Embryonic facial prominence (tissue), 1 donor: ENCODE measurements around the gene CBLN3.
"Not testable (repeated sequence)": the region's sequence is repeated elsewhere in the genome, so short reads cannot be mapped to it uniquely, and the experiment has no call there.

ENCODE experiments used
- DNase-seq: peaks from one replicate; pipeline ENCODE4 v3.0.0-alpha.2; 2016; ENCODE audit errors: extremely low spot score

Gene CBLN3

DNA sequence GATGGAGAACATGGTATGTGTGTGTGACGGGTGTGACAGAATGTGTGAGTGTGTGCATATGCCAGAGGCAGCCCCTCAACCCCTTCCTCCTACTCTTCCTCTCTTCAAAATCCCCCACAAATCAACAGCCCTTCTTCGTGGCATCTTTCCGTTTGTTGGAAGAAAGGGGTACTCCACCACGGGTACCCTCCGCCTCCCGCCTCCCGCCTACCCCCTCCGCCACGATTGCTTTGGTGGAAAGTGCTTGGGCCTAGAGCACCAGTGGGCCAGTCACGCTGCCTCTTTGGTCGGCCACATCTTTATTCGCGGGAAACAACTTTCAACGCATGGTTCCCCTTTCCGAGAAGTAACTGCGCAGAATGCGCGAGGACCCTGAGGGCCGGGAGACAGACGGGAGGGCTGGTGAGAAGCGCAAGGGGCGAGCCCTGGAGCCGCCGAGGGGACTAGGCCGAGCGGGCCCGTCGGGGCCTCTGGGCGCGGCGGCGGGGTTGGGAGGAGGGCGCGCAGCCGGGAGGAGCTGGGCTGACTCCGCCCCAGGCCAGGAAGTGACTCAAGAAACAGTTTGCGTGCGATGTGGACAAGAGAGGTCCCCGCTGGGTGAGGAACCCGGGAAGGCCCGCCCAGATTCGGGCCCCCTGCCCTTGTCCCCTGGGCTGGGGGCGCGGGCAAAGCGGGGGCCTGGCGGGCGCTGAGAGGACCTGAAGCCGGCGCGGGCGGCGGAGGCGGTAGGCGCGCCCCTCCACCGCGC is at the start of gene CBLN3, which contains the start of gene KHNYN:
Gene CBLN3, minus strand, starts transcription at position 274 of the 748 bp plus-strand sequence. CDS start 614 bp downstream, outside the sequence.
Gene KHNYN, plus strand, starts transcription at position 560 of the 748 bp plus-strand sequence. CDS start 777 bp downstream, outside the sequence.
- DNase-seq: peak; percentile 85

GRCh38 chr14:24475261-24475660 is 45.8 kb upstream of the CBLN3 start:
- DNase-seq: no peak

DNA sequence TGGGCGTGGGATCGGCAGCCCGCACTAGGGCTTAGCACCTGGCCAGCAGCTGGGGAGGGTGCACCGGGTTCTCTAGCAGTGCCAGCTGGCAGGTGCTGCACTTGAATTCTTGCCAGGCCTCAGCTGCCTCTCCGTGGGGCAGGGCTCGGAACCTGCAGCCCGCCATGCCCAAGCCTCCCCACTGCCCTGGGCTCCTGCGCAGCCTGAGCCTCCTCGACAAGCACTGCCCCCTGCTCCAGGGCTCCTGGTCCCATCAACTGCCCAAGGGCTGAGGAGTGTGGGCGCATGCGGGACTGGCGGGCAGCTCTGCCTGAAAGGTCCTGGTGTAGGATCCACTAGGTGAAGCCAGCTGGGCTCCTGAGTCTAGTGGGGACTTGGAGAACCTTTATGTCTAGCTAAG is 43.7 kb upstream of the CBLN3 start:
- no peak for DNase-seq

- not testable (repeated sequence) for DNase-seq
Measured at GRCh38 chr14:24470450-24470849, 41.0 kb upstream of the CBLN3 start.

DNA sequence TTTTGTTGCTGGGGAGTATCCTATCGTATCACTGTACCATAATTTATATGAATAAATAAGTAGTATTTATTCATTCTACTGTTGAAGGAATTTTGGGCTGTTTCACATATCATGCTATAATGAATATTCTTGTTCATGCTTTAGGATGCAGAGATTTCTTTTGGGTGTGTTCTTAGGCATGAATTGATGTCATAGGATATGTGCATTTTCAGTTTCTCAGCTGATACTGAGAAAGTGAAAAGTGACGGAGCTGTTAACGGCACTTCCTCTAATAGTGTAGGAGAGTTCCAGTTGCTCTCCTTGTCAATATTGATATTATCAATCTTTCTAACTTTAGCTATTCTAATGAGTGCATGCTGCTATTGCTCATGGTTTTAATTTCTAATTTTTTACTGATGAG is 36.3 kb upstream of the CBLN3 start:
- no peak for DNase-seq

GRCh38 chr14:24465368-24465767 is 35.9 kb upstream of the CBLN3 start:
- no peak for DNase-seq

- DNase-seq: no peak
Measured at GRCh38 chr14:24463884-24464785, 34.7 kb upstream of the CBLN3 start.

GRCh38 chr14:24463017-24463883 is 33.8 kb upstream of the CBLN3 start:
- no peak for DNase-seq

DNA sequence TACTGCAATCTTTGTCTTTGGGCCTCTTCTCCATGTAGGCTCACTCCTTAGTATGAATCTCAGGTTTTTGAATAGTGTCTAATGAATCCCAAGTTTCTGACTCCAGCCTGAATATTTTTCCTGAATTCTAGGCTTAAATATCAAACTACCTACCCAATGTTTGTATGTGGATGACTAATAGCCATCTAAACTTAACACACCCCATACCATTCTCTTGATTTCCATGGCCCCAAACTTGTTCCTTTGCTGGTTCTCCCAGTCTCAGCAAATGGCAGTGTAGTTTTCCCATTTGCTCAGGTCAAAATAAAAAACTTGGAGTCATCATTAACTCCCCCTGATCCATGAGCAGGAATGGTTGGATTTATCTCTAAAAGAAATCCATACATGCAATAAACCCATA is 31.9 kb upstream of the CBLN3 start:
- no peak for DNase-seq

GRCh38 chr14:24459331-24459730 is 29.9 kb upstream of the CBLN3 start:
- DNase-seq: no peak

GRCh38 chr14:24458736-24459135 is 29.3 kb upstream of the CBLN3 start:
- DNase-seq: no peak

GRCh38 chr14:24456980-24457379 is 27.5 kb upstream of the CBLN3 start:
- DNase-seq: no peak

DNA sequence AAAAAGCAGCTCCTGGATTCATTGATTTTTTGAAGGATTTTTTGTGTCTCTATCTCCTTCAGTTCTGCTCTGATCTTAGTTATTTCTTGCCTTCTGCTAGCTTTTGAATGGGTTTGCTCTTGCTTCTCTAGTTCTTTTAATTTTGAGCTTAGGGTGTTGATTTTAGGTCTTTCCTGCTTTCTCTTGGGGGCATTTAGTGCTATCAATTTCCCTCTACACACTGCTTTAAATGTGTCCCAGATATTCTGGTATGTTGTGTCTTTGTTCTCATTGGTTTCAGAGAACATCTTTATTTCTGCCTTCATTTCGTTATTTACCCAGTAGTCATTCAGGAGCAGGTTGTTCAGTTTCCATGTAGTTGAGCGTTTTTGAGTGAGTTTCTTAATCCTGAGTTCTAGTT is 21.4 kb upstream of the CBLN3 start:
- DNase-seq: not testable (repeated sequence)

DNA sequence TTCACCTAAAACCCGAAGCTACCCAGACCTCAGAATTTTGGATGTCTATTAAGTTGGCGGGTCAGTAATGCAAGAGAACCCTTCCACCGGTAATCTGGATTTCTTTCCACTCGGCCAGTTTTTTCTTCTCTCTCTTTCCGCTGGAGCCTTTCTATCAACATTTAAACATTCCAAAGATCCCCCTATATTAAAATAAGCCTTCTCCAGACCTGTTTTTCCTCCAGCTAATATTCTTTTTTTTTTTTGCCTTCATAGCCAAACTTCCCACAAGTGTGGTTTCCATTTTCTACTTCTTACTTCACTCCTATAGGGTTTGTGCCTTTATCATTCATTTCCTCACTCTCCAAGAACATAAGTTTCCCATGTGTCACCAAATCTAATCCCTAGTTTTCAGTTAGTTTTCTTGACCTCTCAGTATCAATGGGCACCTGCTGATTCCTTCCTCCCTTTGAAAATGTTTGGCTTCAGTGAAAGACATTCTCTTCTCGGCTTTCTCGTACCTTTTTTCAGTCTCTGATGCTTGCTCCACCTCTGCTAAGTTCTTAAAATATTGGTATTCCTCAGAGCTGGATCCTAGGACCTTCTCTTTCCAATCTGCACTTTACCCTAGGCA is 13.7 kb upstream of the CBLN3 start:
- no peak for DNase-seq

DNA sequence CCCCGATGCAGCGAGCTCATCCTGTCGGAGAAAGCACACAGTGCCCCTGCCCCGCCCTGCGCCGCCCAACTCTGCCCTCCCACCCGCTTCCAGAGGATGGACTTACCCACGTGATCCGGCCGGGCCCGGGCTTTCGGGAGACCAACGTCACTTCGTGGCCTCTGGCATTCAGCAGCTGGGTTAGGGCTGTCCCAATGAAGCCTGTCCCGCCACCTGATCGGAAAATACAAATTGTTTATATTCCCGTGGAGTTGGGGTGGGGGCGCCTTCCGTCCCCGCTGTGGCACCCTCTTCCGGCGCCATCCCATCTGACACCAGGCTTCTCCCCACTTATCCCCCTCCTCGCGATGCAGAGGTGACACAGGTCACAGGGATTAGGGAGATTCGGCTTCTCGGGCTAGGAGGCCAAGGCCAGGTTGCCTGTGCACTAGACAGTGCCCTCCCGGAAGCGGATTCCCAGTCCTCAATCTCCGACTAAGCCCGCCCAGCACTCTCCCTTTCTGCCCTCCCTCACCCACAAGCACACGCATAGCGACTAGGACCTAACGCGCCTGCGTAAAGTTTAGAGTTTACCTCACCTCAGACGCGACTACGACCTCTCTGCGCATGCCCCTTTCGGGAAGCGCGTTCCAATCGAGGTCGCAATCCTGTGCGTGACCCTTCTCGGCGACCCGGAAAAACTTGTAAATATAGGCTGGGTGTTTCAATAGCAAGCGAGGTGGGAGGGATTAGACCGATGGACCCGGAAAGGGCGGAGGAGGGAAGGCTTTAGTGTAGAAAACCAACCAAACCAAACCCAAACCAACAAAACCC is 13.0 kb upstream of the CBLN3 start, which contains the start of gene SDR39U1:
Gene SDR39U1, minus strand, starts transcription at position 537 of the 813 bp plus-strand sequence. Its CDS starts 7 bp downstream, at position 530.
- DNase-seq: peak; percentile 98

DNA sequence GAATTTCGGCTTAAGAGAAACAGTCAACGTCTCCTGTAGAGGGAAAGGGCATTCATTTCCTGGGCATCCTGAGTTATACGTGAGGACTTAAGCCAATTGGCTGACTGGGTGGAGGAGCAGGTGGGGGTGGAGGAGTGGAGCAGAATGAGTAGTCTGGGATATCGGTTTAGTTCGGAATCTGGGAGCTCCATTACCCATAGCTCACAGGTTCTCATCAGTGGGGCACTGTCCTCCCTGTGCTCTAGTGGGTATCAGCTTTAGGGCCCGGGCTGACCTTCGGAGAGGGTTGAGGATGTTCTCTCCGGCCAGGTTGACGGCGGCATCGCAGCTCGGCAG is 12.4 kb upstream of the CBLN3 start:
- peak; percentile 45 for DNase-seq

- no peak for DNase-seq
Measured at GRCh38 chr14:24441485-24441884, 12.0 kb upstream of the CBLN3 start.

GRCh38 chr14:24440606-24441399 is 11.3 kb upstream of the CBLN3 start:
- no peak for DNase-seq

GRCh38 chr14:24439830-24440605 is 10.6 kb upstream of the CBLN3 start:
- DNase-seq: no peak
